ENCODE results near the gene DLGAP4.
A peak's percentile ranks its signal among the peaks of the same experiment; 100 is the strongest.
"Not testable (repeated sequence)": the region's sequence is repeated elsewhere in the genome, so short reads cannot be mapped to it uniquely, and the experiment has no call there.

Gene DLGAP4

GRCh38 chr20:36497856-36498255 lies 191.7 kb downstream of the DLGAP4 start:
- H3K36me3 Mint-ChIP-seq = peaks cover 51% of the 10 kb centered on the region
- ATAC-seq = no peak

GRCh38 chr20:36498386-36499179 lies 192.4 kb downstream of the DLGAP4 start:
- Mint-ChIP-seq H3K36me3 (peaks cover 59% of the 10 kb centered on the region), H3K27ac (peak overlapping the region; percentile 65), H3K9me3 (no peaks in the 10 kb centered on the region), H3K4me1 (peaks cover 6% of the 10 kb centered on the region), H3K4me3 (no peak overlapping the region)
- ATAC-seq (no peak), DNase-seq (ENCODE audit: low spot score in 2 of 2) (no peak)

More at GRCh38 chr20:36497856-36498255, 191.7 kb downstream of the DLGAP4 start:
- Mint-ChIP-seq H3K4me3 (no peak overlapping the region), H3K9me3 (no peaks in the 10 kb centered on the region), H3K4me1 (peaks cover 13% of the 10 kb centered on the region), H3K27ac (peak overlapping the region; percentile 65)
- DNase-seq (ENCODE audit: low spot score in 2 of 2) = no peak

- Mint-ChIP-seq H3K9me3 (no peaks in the 10 kb centered on the region), H3K4me3 (no peak overlapping the region), H3K36me3 (peaks cover 65% of the 10 kb centered on the region), H3K27ac (no peak overlapping the region), H3K4me1 (no peaks in the 10 kb centered on the region)
- DNase-seq (ENCODE audit: low spot score in 2 of 2) (no peak), ATAC-seq (no peak)
Observed at GRCh38 chr20:36499211-36499610, 193.1 kb downstream of the DLGAP4 start.

GRCh38 chr20:36499723-36500501 lies 193.8 kb downstream of the DLGAP4 start:
- Mint-ChIP-seq H3K27ac (peak overlapping the region; percentile 51), H3K36me3 (peaks cover 72% of the 10 kb centered on the region), H3K9me3 (no peaks in the 10 kb centered on the region), H3K4me3 (no peak overlapping the region), H3K4me1 (no peaks in the 10 kb centered on the region)
- no peak for DNase-seq (ENCODE audit: low spot score in 2 of 2)
- ATAC-seq = no peak

- Mint-ChIP-seq H3K36me3 (peaks cover 79% of the 10 kb centered on the region), H3K4me1 (no peaks in the 10 kb centered on the region)
- peak; percentile 47 for ATAC-seq
Observed at GRCh38 chr20:36501367-36502006, 195.3 kb downstream of the DLGAP4 start.

GRCh38 chr20:36504295-36504694 lies 198.2 kb downstream of the DLGAP4 start:
- DNase-seq (ENCODE audit: low spot score in 2 of 2) (no peak), ATAC-seq (no peak)
- Mint-ChIP-seq H3K9me3 (no peaks in the 10 kb centered on the region), H3K27ac (no peak overlapping the region), H3K4me3 (no peak overlapping the region), H3K4me1 (no peaks in the 10 kb centered on the region), H3K36me3 (peaks cover 78% of the 10 kb centered on the region)

More at GRCh38 chr20:36501367-36502006, 195.3 kb downstream of the DLGAP4 start:
- DNase-seq (ENCODE audit: low spot score in 2 of 2) = no peak
- Mint-ChIP-seq H3K27ac (no peak overlapping the region), H3K4me3 (no peak overlapping the region), H3K9me3 (no peaks in the 10 kb centered on the region)

- no peak for DNase-seq (ENCODE audit: low spot score in 2 of 2)
- peak; percentile 51 for ATAC-seq
- no peaks in the 10 kb centered on the region for H3K4me1 Mint-ChIP-seq
- no peaks in the 10 kb centered on the region for H3K9me3 Mint-ChIP-seq
- no peak overlapping the region for H3K4me3 Mint-ChIP-seq
- H3K36me3 Mint-ChIP-seq = peaks cover 77% of the 10 kb centered on the region
- peak overlapping the region; percentile 23 for H3K27ac Mint-ChIP-seq
Observed at GRCh38 chr20:36506253-36506652, 200.1 kb downstream of the DLGAP4 start.

- Mint-ChIP-seq H3K4me3 (no peak overlapping the region), H3K9me3 (no peaks in the 10 kb centered on the region), H3K27ac (no peak overlapping the region), H3K36me3 (peaks cover 75% of the 10 kb centered on the region), H3K4me1 (peaks cover 6% of the 10 kb centered on the region)
- DNase-seq (ENCODE audit: low spot score in 2 of 2) = no peak
- no peak for ATAC-seq
Observed at GRCh38 chr20:36507746-36508145, 201.6 kb downstream of the DLGAP4 start.

GRCh38 chr20:36519012-36519719 lies 213.0 kb downstream of the DLGAP4 start:
- no peaks in the 10 kb centered on the region for H3K9me3 Mint-ChIP-seq
- DNase-seq (ENCODE audit: low spot score in 2 of 2) (no peak), ATAC-seq (peak; percentile 93)
- peaks cover 82% of the 10 kb centered on the region for H3K36me3 Mint-ChIP-seq
- H3K27ac Mint-ChIP-seq = peak overlapping the region; percentile 90
- peak overlapping the region; percentile 5 for H3K4me3 Mint-ChIP-seq
- H3K4me1 Mint-ChIP-seq = peaks cover 23% of the 10 kb centered on the region

GRCh38 chr20:36519944-36520343 lies 213.8 kb downstream of the DLGAP4 start:
- ATAC-seq = peak; percentile 59
- no peak for DNase-seq (ENCODE audit: low spot score in 2 of 2)
- Mint-ChIP-seq H3K9me3 (no peaks in the 10 kb centered on the region), H3K4me1 (peaks cover 23% of the 10 kb centered on the region), H3K27ac (peak overlapping the region; percentile 90), H3K4me3 (peak overlapping the region; percentile 5), H3K36me3 (peaks cover 90% of the 10 kb centered on the region)

GRCh38 chr20:36521526-36521925 lies 215.4 kb downstream of the DLGAP4 start:
- no peaks in the 10 kb centered on the region for H3K9me3 Mint-ChIP-seq
- ATAC-seq (no peak), DNase-seq (ENCODE audit: low spot score in 2 of 2) (no peak)
- H3K27ac Mint-ChIP-seq = peak overlapping the region; percentile 90
- peaks cover 94% of the 10 kb centered on the region for H3K36me3 Mint-ChIP-seq
- peaks cover 23% of the 10 kb centered on the region for H3K4me1 Mint-ChIP-seq
- H3K4me3 Mint-ChIP-seq = no peak overlapping the region

- not testable (repeated sequence) for DNase-seq (ENCODE audit: low spot score in 2 of 2); H3K4me3 Mint-ChIP-seq; H3K9me3 Mint-ChIP-seq; ATAC-seq
- Mint-ChIP-seq H3K4me1 (peaks cover 23% of the 10 kb centered on the region), H3K36me3 (peaks cover 98% of the 10 kb centered on the region), H3K27ac (peak overlapping the region; percentile 90)
Observed at GRCh38 chr20:36522412-36522811, 216.3 kb downstream of the DLGAP4 start.

GRCh38 chr20:36523341-36523740 lies 217.2 kb downstream of the DLGAP4 start:
- no peak overlapping the region for H3K4me3 Mint-ChIP-seq
- no peaks in the 10 kb centered on the region for H3K9me3 Mint-ChIP-seq
- H3K36me3 Mint-ChIP-seq = peaks cover 97% of the 10 kb centered on the region
- peak overlapping the region; percentile 90 for H3K27ac Mint-ChIP-seq
- DNase-seq (ENCODE audit: low spot score in 2 of 2) = no peak
- ATAC-seq = no peak
- peaks cover 23% of the 10 kb centered on the region for H3K4me1 Mint-ChIP-seq

- Mint-ChIP-seq H3K4me3 (no peak overlapping the region), H3K4me1 (peaks cover 7% of the 10 kb centered on the region), H3K27ac (peak overlapping the region; percentile 45), H3K36me3 (peaks cover 82% of the 10 kb centered on the region), H3K9me3 (no peaks in the 10 kb centered on the region)
- no peak for ATAC-seq
- no peak for DNase-seq (ENCODE audit: low spot score in 2 of 2)
Observed at GRCh38 chr20:36525620-36526365, 219.7 kb downstream of the DLGAP4 start.

Measured in stimulated activated effector memory CD8-positive, alpha-beta T cell treated with anti-CD3 and anti-CD28 coated beads, Interleukin-12 subunit alpha, Interleukin-12 subunit beta, amount 100 ng/mL, for 72 hours (primary cell).